GM19351 (cell line): ENCODE data around the gene AP1AR.
"Not testable (repeated sequence)": the region's sequence is repeated elsewhere in the genome, so short reads cannot be mapped to it uniquely, and the experiment has no call there.

Experiments used
- ATAC-seq: cut with Tn5 transposase; IDR thresholded peaks from one replicate; pipeline ENCODE4 v1.9.1; 2021; ENCODE audit warnings: mild to moderate bottlenecking, moderate library complexity; ENCODE audit not compliant: unreplicated experiment

Gene AP1AR, protein sequence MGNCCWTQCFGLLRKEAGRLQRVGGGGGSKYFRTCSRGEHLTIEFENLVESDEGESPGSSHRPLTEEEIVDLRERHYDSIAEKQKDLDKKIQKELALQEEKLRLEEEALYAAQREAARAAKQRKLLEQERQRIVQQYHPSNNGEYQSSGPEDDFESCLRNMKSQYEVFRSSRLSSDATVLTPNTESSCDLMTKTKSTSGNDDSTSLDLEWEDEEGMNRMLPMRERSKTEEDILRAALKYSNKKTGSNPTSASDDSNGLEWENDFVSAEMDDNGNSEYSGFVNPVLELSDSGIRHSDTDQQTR

DNA sequence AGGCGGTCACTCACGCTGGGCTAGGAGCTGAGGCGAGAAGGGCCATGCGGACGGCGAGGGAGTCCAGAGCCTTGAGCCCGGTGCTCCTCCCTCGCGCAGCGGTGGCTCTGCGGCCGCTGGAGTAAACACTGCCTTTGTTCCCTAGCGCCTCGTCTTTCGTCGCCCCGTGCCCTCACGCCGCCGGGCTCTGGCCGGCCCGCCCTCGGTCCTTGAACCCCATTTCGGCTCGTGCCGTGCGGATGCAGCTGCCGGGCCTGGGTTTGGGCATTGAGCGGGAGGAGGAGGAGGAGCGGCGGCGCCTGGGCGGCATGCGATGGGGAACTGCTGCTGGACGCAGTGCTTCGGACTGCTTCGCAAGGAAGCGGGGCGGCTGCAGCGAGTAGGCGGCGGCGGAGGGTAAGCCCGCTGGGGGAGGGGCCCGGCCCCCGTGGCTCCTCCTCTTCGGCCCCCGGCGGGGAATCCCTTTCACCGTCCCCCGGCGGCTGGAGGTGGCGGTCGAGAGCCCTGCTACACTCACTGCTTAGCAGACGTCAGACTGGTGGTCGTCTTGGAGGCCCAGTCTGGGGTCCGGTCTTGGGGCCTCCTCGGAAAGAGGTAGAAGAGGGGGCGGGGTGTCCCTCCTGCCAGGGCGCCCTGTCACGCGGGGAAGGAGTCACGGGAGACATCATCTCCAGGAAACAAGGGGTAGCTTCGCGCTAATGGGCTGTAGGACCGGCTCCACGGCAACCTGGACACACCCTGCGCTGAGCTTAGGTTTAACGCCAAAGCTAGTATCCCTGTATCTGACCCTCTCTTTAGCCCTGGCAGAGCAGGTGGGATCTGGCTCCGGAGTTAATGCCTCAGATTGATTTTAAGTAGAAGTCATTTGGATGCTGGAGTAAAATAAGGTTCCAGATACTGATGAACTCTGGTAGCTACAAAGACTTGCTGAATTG is at the start of gene AP1AR:
AP1AR (plus strand) TSS at position 9 of the 935 bp plus-strand sequence; CDS start at position 314, 305 bp downstream.
- ATAC-seq: peak; percentile 66

DNA sequence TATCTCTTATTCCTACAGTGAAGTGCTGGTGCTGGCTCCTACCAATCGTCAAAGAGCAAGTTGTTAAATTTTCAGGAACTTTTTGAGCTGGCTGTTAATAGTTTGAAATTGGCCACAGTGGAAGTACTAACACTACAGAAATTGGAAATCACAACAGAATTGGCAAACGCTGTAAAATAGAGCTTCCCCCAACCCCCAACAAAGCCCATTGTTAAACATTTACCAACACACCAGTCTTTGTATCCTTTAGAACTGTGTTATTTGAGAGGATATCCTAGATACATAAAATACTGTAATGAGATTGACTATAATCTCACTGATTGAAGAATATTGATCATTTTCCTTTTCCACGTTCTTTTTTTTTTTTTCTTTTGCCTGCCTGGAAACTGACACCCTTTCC is 49.0 kb upstream of the AP1AR start:
- no peak for ATAC-seq

DNA sequence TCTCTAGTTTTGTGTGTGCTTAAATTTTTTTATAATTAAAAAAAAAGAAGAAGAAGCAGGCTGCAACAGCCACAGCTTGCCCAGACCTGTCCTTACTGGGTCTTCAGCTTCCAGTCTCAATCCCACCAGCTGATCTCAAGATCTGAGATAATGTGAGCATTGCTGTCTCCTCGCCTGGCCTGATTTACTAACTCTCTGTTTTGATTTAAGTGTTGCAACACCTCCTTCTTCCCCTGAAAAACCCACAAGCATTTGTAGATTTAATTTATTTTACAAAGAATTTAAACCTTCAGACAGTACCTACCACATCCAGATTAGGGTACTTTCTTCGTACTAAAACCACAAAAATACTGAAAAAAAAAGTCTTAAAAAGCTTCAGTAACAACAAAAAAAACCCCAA is 48.3 kb upstream of the AP1AR start:
- ATAC-seq: no peak

DNA sequence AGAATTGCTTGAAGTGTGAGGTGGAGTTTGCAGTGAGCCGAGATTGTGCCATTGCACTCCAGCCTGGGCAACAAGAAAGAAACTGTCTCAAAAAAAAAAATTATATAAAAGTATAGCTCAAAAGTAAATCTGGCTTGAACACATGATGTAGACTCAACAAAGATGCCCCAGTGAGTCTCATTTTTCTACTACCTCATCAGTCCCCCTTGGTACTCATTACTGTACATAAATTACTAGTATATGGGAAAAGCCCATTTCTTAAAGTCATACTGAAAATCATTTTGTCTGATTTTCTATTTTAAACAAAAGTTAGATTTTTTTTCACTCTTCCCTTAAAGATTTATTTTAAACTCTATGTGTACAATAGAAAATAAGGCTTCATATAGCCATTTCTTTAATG is 47.1 kb upstream of the AP1AR start:
- no peak for ATAC-seq

DNA sequence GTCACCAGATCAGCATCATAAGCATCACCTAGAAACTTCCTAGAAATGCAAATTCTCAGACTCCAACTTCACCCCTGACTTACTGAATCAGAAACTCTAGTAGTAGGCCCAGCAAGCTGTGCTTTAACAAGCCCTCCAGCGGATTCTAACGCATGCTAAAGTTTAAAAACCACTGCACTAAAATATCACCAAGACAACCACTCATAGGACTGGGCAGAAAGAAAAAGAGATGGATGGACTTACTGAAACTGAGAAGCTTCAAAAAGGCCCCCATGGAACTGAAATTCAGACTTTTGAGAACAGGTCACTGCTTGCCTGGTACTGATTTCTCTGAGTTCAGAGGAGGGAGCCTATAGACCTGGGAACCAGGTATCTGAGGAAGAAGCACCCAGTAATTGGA is 46.3 kb upstream of the AP1AR start:
- peak; percentile 70 for ATAC-seq

DNA sequence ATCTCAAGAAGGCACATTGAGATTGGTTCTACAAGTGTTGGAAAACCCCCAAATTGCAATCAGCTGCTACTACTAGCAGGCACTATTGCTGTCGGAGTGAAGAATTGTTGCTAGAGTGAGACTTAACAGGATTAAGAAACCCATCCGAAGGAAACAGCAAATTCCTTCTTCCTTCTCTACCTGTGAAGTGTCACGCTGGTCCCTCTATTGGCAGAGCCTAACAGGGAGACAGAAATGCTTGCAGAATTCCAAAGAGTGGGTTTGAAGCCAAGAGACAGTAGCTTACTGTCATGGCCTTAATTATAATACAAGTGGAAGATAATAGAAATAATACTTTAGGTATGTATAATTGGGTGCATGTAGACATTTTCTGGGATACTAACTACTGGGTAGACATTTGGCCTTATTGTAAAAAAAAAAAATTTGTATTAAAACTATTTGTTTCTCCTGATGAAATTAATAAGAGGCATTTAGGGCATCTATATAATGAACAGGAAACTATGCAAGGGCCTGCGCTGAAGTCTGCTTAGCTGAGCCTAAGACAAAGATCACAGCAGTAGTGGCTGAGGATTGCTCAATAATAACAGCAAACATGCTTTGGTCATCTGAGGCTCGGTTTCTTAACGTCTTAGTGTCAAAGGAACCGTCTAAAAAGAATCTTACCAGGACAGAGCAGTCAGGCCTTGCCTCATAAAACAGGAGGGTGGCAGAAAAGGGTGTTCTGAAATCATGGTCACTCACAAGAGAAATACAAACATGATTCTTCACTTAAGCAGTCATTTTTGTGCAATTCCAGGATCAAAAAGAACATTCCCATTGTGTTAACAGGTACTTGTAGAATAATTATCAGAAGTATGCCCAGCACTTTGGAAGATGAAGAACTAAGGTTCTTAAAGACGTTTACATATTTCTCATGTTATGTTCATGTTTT is 45.6 kb upstream of the AP1AR start:
- no peak for ATAC-seq

DNA sequence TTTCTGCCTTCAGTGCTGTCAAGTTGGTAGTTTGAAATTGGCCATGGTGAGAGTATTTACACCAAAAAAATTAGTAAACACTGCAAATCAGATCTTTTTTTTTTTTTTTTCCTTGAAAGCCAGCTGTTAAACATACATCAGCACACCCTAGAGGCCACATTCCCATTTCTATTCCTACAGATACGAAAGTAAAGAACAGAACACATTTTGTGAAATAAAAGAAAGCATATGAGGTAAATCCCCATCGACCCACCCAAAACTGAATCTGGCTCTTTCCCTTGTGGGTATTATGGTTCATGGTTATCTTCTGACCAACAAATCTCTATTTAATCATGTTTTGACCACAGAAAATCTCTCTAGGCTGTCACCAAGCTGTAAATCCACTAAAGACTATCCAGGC is 41.8 kb upstream of the AP1AR start:
- ATAC-seq: no peak

DNA sequence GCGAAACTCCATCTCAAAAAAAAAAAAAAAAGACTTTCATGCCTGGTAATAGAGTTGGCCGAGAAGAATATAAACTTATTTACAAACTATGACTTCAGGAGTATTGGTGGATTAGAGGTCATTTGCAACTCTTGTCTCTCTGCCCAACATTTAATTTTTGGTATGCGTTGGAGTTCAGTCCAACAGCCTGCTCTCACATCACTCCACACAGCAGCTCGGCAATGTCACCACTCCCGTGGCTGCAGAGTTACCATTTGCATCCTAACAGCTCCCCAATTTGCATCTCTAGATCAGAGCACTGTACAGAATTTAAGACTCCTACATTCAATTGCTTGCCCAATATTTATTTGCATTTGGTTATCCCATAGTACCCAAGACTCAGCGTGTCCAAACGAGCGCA is 40.9 kb upstream of the AP1AR start:
- no peak for ATAC-seq

DNA sequence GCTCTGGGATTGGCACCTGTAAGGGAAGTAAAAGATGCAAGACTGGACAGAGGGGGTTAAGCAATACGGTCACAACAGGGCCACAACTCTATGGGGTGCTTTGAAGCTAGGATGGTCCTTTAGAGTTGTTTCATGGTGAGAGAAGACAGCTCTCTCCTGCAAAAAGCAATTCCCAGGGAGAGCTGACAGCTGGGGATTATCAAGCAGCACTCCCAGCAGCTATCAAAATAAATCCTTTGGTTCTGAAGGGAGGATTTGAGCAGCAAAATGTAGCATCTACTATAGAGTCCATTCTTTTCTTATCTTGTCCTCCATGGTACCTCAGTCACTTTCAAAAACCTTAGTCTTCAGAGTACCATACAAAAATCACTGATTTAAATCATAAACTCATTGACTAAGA is 35.1 kb upstream of the AP1AR start:
- ATAC-seq: no peak

DNA sequence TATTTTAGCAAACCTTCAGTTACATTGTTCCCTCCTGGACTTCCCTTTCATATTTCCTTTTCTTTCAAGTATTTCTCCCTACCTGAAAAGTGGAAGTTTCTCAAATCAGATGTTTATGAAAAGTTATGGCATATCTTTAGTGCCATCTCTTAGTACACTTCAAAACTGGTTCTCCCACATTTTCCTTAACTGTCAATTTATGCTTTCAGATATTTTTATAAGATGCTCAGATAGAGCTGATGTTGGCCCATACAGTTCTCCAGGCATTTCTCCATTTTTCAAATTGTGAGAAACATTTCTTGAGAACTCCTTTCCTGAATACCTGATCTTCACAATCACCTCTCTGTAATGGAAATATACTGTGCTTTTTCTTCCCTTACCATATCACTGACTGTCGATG is 32.5 kb upstream of the AP1AR start:
- ATAC-seq: peak; percentile 8

DNA sequence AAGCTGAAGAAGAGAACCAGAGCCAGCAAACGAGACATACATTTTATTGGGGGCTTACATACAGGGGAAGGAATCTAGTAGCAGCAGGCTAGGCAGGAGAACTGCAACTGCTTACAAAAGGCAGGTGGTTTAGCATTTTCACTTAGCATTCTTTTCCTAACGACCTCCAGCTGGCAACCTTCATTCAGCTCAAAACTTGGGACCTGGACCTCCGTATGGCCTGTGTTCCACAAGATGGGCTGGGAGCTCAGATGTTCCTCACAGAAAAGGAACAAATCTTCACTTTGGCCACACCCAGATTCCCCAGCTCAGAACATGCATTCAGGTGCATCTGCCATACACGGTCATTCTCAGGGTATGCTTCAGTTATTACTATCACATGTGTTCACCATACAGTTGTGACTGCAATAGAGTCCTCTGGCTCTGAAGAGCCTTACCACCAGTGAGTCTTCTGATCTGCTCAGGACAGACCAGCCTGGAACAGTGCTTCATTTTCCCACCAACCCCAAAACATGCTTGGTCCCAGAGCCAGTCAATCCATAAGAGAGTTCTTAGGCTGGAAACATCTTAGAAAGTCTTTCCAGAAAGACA is 29.6 kb upstream of the AP1AR start:
- ATAC-seq: peak; percentile 39

DNA sequence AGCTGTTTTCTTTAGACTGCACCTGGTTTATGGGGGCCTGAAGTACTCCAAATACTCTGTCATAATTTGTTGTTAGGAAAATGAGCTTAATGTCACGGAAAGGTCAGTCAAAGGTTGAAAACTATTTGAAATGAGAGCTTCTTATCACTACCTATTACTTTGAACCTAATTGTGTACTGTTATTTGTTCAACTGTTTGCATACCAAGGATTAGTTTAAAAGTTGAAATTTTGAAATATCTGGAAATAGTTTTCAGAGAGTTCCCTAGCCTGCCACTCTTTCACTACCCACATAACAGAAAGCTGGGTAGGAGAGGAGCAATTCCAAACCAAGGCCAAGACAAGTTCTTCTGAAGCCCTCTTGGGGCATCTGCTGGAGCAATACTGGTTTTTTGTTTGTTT is 28.0 kb upstream of the AP1AR start:
- ATAC-seq: no peak

DNA sequence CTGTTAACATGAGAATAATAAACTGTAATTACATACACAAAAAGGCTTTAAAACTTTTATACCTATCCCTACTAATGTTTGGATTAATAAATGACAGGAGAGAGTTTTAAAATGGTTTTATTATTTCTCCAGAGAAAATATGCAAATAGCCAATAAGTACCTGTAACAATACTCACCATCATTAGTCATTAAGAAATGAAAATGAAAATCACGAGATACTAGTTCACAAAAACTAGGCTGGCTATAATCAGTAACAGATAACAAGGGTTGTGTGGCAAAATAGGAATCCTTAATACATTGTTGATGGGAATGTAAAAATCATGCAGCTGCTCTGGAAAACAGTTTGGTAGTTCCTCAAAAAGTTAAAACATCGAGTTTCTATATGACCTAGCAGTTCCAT is 25.2 kb upstream of the AP1AR start:
- no peak for ATAC-seq

DNA sequence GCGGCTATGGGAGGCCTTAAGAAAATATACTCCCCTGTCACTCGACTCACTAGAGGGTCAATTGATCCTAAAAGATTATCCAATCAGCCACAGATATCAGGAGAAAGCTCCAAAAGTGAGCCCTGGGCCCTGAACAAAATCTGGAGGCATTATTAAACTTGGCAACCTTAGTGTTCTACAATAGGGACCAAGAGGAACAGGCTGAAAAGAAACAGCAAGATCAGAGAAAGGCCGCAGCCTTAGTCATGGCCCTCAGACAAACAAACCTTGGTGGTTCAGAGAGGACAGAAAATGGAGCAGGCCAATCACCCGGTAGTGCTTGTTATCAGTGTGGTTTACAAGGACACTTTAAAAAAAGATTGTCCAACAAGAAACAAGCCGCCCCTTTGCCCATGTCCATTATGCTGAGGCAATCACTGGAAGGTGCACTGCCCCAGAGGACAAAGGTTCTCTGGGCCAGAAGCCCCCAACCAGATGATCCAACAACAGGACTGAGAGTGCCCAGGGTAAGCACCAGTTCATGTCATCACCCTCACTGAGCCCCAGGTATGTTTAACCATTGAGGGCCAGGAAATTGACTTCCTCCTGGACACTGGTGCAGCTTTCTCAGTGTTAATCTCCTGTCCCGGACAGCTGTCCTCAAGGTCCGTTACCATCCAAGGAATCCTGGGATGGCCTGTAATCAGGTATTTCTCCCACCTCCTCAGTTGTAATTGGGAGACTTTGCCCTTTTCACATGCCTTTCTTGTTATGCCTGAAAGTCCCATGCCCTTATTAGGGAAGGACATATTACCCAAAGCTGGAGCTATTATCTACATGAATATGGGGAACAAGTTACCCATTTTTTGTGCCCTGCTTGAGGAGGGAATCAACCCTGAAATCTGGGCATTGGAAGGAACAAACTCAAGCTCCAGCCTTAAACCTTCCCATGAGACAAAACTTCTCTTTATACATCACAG is 23.2 kb upstream of the AP1AR start:
- not testable (repeated sequence) for ATAC-seq

DNA sequence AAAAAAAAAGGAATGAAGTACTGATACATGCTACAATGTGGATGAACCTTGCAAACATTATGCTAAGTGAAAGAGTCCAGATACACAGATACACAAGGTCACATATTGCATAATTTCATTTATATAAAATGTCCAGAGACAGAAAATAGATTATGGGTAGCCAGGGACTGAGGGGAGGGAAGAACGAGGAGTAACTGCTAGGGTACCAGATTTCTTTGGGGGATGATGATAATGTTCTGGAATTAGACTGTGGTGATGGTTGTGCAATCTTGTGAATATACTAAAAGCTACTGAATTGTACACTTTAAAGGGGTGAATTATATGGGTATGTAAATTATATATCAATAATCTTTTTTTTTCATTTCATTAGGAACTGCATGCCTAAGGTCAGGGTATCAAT is 20.8 kb upstream of the AP1AR start:
- no peak for ATAC-seq

DNA sequence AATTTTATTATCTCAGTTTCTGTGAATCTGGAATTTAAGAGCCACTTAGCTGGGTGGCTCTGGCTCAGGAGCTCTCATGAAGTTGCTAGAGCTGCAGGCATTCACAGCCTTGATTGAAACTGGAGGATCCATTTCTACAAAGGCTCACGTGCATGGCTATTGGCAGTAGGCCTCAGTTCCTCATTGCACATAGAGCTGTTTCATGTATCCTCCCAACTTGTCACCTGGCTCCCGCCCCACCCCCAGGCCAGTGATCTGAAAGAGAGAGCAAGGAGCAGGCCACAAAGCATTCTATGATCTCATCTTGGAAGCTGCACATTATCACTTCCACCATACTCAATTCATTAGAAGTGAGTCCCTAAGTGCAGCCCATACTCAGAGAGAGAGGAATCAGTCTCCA is 18.5 kb upstream of the AP1AR start:
- ATAC-seq: peak; percentile 46

DNA sequence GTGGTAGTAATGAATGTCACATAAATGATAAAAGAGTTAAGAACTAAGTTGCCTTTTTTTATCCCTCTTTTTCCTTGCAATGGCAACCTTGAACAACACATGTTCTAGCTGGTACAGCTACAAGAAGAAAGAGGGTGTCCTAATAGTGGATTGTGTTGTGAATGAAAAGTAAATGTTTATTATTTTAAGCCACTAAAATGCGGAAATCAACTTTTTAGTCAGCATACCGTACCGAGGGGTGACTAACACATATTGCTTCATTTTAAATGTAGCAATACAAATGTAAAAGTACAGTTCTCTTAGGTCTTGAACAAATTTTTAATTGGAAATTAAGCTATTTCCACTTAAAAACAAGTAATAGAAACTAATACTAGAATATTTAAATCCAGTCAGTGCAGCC is 17.7 kb upstream of the AP1AR start:
- no peak for ATAC-seq

DNA sequence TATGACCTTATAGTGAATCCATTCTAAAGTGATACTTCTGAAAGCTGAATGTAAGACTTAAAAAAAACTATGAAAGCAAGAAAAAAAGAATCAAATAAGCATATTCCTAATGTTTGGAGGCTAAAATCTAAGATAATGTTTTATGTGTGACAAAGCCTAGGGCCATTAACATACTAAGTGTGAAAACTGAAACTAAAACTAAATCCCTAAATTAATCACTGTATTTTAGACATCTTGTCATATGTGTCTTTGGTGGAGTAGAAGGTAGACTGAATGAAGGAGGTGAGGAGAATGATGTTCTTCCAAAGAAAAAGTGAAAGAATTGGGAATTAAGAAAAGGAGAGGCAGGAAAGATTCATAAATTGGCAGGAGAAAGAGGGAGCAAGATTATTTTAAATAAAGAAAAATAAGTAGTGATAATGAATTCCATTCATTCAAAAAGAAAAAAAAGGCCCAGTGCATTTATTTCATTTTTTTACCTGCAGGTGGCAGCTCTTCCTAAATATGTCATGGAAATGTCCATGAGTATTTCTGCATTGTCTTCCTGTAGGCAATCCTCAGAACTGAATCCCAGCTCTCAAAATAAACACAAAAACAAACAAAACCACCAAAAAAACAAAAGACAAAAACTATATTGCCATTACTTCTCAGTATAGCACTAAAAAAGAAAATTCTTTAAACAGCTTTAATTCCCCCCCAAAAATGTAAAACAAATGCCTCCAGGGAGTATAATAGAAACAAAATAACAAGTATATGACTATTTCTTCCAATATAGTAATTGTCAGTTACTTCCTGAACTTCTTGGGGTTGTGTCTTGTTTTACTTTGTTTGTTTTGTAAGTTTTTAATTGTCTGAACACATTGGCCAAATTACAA is 17.0 kb upstream of the AP1AR start:
- peak; percentile 60 for ATAC-seq
